ENCODE data around the gene ZNF835. TPM values are rescaled to one million over a fixed set of nuclear protein-coding genes. Genes with fewer than 3 reads are reported as not detected.

ZNF835 gene
- total RNA-seq, 2 experiments from 2014 or later = 0.97 to 2.2 TPM

GRCh38 chr19:56654151-56654550 lies 17.4 kb downstream of the ZNF835 start:
- H3K4me1 Mint-ChIP-seq (ENCODE audit: low read depth) = no peaks in the 10 kb centered on the region
- no peak overlapping the region for H3K27ac Mint-ChIP-seq
- ChIA-PET POLR2A (no interaction called here), CTCF (no interaction called here)
- peaks cover 5% of the 10 kb centered on the region for H3K36me3 Mint-ChIP-seq
- no peak for DNase-seq
- intact Hi-C loops (cut with micrococcal nuclease) = no loop called here
- peaks cover 58% of the 10 kb centered on the region for H3K9me3 Mint-ChIP-seq
- no peaks in the 10 kb centered on the region for H3K27me3 Mint-ChIP-seq
- no peak overlapping the region for H3K4me3 Mint-ChIP-seq

DNA sequence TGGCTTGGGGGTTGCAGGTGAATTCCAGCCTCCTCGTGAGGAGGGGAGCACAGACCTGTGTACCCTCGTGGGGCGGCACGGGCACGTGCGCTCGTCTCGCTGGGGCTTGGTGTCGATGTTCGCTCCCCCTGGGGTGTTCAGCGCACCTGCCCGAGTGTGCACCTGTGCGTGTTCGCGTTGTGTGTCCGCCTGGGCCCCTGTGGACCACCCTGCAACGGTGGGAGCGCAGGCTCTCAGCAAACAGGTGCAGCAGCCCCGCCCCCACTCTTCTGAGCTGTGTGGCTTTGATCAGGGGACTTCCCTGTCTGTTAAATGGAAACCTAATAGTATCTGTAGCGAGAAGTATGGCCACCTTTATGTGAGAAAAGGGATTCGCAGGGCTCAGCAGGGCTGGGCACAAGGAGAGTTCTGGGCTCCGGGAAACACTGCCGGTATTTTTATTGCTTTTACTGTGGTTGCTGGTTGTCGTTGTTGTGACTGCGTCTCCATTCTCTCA lies 28.0 kb downstream of the ZNF835 start:
- Mint-ChIP-seq H3K9me3 (peaks cover 64% of the 10 kb centered on the region), H3K36me3 (peaks cover 26% of the 10 kb centered on the region), H3K4me1 (ENCODE audit: low read depth) (no peaks in the 10 kb centered on the region), H3K27ac (no peak overlapping the region), H3K27me3 (peaks cover 9% of the 10 kb centered on the region), H3K4me3 (no peak overlapping the region)
- no peak for DNase-seq
- ChIA-PET POLR2A (no interaction called here), CTCF (no interaction called here)
- intact Hi-C loops (cut with micrococcal nuclease) = no loop called here

DNA sequence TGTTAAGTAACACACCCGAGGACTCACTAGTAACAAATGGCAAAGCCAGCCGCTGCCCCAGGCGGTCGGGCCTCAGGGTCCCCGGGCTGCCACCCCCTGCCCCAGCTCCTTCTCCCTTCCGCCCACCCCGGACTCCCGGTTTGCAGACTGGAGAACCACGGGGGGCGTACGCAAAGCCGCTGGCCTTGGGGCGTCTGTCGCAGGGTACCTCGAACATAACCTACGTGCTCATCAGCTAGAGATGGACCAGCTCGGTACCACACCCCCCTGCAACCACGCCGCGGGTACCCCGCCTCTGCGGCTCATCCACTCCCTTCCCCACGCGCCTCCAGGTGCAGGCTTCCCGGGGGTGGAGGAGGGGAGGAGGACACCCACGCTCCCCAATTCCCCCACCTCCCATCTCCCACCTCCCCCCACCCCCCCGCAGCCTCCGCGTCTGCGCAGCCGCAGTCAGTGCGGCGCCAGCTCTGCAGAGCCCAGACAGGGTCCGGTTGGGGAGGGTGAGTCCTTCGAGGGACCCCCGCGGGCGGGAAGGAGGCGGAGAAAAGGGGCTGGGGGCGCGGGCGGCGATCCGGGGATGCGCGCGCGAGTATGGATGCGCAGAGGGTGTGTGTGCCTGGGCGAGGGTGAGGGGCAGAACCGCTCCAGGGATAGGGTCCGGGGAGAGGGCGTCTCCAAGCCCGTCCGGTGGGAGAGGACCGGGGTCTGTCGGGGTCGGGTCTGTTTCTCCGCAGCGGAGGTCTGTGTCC lies 28.7 kb downstream of the ZNF835 start, which contains the start of gene SMIM17:
Gene SMIM17 (plus strand): TSS at position 449 of the 749 bp plus-strand sequence. CDS start 2,509 bp downstream, outside the sequence.
- Mint-ChIP-seq H3K27ac (no peak within 1 kb of the TSS), H3K4me3 (no peak within 1 kb of the TSS), H3K9me3 (peaks cover 62% of the 10 kb centered on the region), H3K4me1 (ENCODE audit: low read depth) (no peaks in the 10 kb centered on the region), H3K27me3 (peaks cover 9% of the 10 kb centered on the region), H3K36me3 (peaks cover 28% of the 10 kb centered on the region)
- CTCF ChIA-PET = no interaction called here
- intact Hi-C loops (cut with micrococcal nuclease) = no loop called here
- no peak for DNase-seq
- POLR2A ChIA-PET = no interaction called here

- POLR2A ChIA-PET = no interaction called here
Measured at GRCh38 chr19:56639217-56639616, 32.3 kb downstream of the ZNF835 start.

GRCh38 chr19:56637976-56638555 lies 33.5 kb downstream of the ZNF835 start:
- POLR2A ChIA-PET = no interaction called here
- H3K27ac Mint-ChIP-seq = no peak overlapping the region
- H3K4me3 Mint-ChIP-seq = no peak overlapping the region
- H3K9me3 Mint-ChIP-seq = peaks cover 65% of the 10 kb centered on the region
- DNase-seq = peak; percentile 60
- intact Hi-C loops (cut with micrococcal nuclease) = no loop called here
- CTCF ChIA-PET = no interaction called here
- no peaks in the 10 kb centered on the region for H3K4me1 Mint-ChIP-seq (ENCODE audit: low read depth)
- H3K36me3 Mint-ChIP-seq = peaks cover 19% of the 10 kb centered on the region
- no peaks in the 10 kb centered on the region for H3K27me3 Mint-ChIP-seq

More at GRCh38 chr19:56639217-56639616, 32.3 kb downstream of the ZNF835 start:
- Mint-ChIP-seq H3K4me1 (ENCODE audit: low read depth) (no peaks in the 10 kb centered on the region), H3K36me3 (peaks cover 26% of the 10 kb centered on the region), H3K4me3 (no peak overlapping the region), H3K9me3 (peaks cover 61% of the 10 kb centered on the region), H3K27me3 (peaks cover 5% of the 10 kb centered on the region), H3K27ac (no peak overlapping the region)
- CTCF ChIA-PET = no interaction called here
- no peak for DNase-seq
- intact Hi-C loops (cut with micrococcal nuclease) = no loop called here

DNA sequence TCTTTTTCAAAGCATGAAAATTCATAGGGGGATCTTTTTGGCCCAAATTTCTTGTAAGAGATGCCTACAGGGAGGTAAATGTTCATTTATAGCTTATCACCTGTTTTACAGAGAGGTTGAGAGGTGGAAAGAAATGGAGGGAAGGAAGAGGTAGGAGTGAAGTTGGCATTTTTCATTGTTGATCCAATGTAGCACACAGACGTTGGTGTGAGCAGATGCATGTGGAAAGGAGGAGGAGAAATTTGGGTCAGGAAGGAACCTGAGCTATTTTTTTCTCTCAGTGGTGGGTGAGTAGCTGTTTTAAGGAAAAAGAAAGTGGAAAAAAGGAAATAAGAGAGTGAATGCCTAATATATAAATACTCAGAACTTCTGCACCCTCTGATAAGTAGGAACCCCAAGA lies 38.5 kb downstream of the ZNF835 start:
- ChIA-PET POLR2A (no interaction called here), CTCF (no interaction called here)
- no peak overlapping the region for H3K27ac Mint-ChIP-seq
- intact Hi-C loops (cut with micrococcal nuclease) = no loop called here
- H3K36me3 Mint-ChIP-seq = peaks cover 22% of the 10 kb centered on the region
- no peak overlapping the region for H3K4me3 Mint-ChIP-seq
- DNase-seq = no peak
- peaks cover 78% of the 10 kb centered on the region for H3K9me3 Mint-ChIP-seq
- H3K27me3 Mint-ChIP-seq = no peaks in the 10 kb centered on the region
- no peaks in the 10 kb centered on the region for H3K4me1 Mint-ChIP-seq (ENCODE audit: low read depth)

- peaks cover 61% of the 10 kb centered on the region for H3K36me3 Mint-ChIP-seq
- ChIA-PET POLR2A (no interaction called here), CTCF (no interaction called here)
- no peak overlapping the region for H3K27ac Mint-ChIP-seq
- peaks cover 73% of the 10 kb centered on the region for H3K9me3 Mint-ChIP-seq
- H3K4me3 Mint-ChIP-seq = no peak overlapping the region
- no peaks in the 10 kb centered on the region for H3K4me1 Mint-ChIP-seq (ENCODE audit: low read depth)
- H3K27me3 Mint-ChIP-seq = no peaks in the 10 kb centered on the region
- intact Hi-C loops (cut with micrococcal nuclease) = no loop called here
- no peak for DNase-seq
Measured at GRCh38 chr19:56625708-56626107, 45.8 kb downstream of the ZNF835 start.

- Mint-ChIP-seq H3K36me3 (peaks cover 72% of the 10 kb centered on the region), H3K27me3 (no peaks in the 10 kb centered on the region), H3K9me3 (peaks cover 72% of the 10 kb centered on the region), H3K4me3 (no peak overlapping the region), H3K27ac (no peak overlapping the region), H3K4me1 (ENCODE audit: low read depth) (no peaks in the 10 kb centered on the region)
- ChIA-PET POLR2A (no interaction called here), CTCF (no interaction called here)
- intact Hi-C loops (cut with micrococcal nuclease) = no loop called here
- DNase-seq = no peak
Measured at GRCh38 chr19:56623006-56623405, 48.6 kb downstream of the ZNF835 start.

DNA sequence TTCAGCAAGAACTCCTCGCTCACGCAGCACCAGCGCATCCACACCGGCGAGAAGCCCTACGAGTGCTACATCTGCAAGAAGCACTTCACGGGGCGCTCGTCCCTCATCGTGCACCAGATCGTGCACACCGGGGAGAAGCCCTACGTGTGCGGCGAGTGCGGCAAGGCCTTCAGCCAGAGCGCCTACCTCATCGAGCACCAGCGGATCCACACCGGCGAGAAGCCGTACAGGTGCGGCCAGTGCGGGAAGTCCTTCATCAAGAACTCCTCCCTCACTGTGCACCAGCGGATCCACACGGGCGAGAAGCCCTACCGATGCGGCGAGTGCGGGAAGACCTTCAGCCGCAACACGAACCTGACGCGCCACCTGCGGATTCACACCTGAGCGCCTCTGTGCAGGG lies 49.2 kb downstream of the ZNF835 start:
- peaks cover 79% of the 10 kb centered on the region for H3K36me3 Mint-ChIP-seq

GRCh38 chr19:56619121-56619520 lies 52.4 kb downstream of the ZNF835 start:
- no peak overlapping the region for H3K4me3 Mint-ChIP-seq
- ChIA-PET CTCF (no interaction called here), POLR2A (no interaction called here)
- peaks cover 84% of the 10 kb centered on the region for H3K9me3 Mint-ChIP-seq
- H3K36me3 Mint-ChIP-seq = peaks cover 93% of the 10 kb centered on the region
- H3K27me3 Mint-ChIP-seq = no peaks in the 10 kb centered on the region
- DNase-seq = no peak
- no peak overlapping the region for H3K27ac Mint-ChIP-seq
- no peaks in the 10 kb centered on the region for H3K4me1 Mint-ChIP-seq (ENCODE audit: low read depth)
- intact Hi-C loops (cut with micrococcal nuclease) = no loop called here

More for the DNA sequence above, 49.2 kb downstream of the ZNF835 start:
- no peaks in the 10 kb centered on the region for H3K4me1 Mint-ChIP-seq (ENCODE audit: low read depth)
- no peaks in the 10 kb centered on the region for H3K27me3 Mint-ChIP-seq
- ChIA-PET CTCF (no interaction called here), POLR2A (no interaction called here)
- intact Hi-C loops (cut with micrococcal nuclease) = no loop called here
- DNase-seq = no peak
- H3K27ac Mint-ChIP-seq = no peak overlapping the region
- H3K4me3 Mint-ChIP-seq = no peak overlapping the region
- H3K9me3 Mint-ChIP-seq = peaks cover 72% of the 10 kb centered on the region

- Mint-ChIP-seq H3K27ac (no peak overlapping the region), H3K4me3 (no peak overlapping the region), H3K36me3 (peaks cover 95% of the 10 kb centered on the region), H3K27me3 (no peaks in the 10 kb centered on the region), H3K9me3 (peaks cover 90% of the 10 kb centered on the region), H3K4me1 (ENCODE audit: low read depth) (no peaks in the 10 kb centered on the region)
- no peak for DNase-seq
- POLR2A ChIA-PET = no interaction called here
- CTCF ChIA-PET = no interaction called here
- intact Hi-C loops (cut with micrococcal nuclease) = no loop called here
Measured at GRCh38 chr19:56617531-56617930, 54.0 kb downstream of the ZNF835 start.

- ChIA-PET POLR2A (no interaction called here), CTCF (interaction anchor here (0.6 kb wide), 2 partner anchors 21 to 491 kb away, joined by 3 read pairs; no protein-coding TSS in a partner anchor)
- DNase-seq = no peak
- intact Hi-C loops (cut with micrococcal nuclease) = no loop called here
- no peak overlapping the region for H3K27ac Mint-ChIP-seq
- H3K27me3 Mint-ChIP-seq = no peaks in the 10 kb centered on the region
- peaks cover 99% of the 10 kb centered on the region for H3K9me3 Mint-ChIP-seq
- H3K36me3 Mint-ChIP-seq = peaks cover 98% of the 10 kb centered on the region
- H3K4me1 Mint-ChIP-seq (ENCODE audit: low read depth) = no peaks in the 10 kb centered on the region
- no peak overlapping the region for H3K4me3 Mint-ChIP-seq
Measured at GRCh38 chr19:56613639-56614038, 57.9 kb downstream of the ZNF835 start.

- Mint-ChIP-seq H3K27ac (no peak overlapping the region), H3K9me3 (peaks cover 99% of the 10 kb centered on the region), H3K4me3 (no peak overlapping the region), H3K36me3 (peaks cover 98% of the 10 kb centered on the region), H3K27me3 (no peaks in the 10 kb centered on the region), H3K4me1 (ENCODE audit: low read depth) (no peaks in the 10 kb centered on the region)
- POLR2A ChIA-PET = no interaction called here
- CTCF ChIA-PET = no interaction called here
- DNase-seq = no peak
- intact Hi-C loops (cut with micrococcal nuclease) = no loop called here
Measured at GRCh38 chr19:56612737-56613136, 58.8 kb downstream of the ZNF835 start.

Data from activated CD4-positive, alpha-beta memory T cell treated with anti-CD3 and anti-CD28 coated beads for 36 hours (primary cell).